ENCODE data around the gene KIRREL3. TPM values are rescaled to one million over a fixed set of nuclear protein-coding genes. Genes with fewer than 3 reads are reported as not detected.

KIRREL3 gene
- total and polyA plus RNA-seq, 9 of the 15 experiments (the other 6 are each of a cell fraction or from before 2014, with no cell fraction given) = 0.04 to 0.10 TPM; not detected in 7

GRCh38 chr11:126884594-126884993 is 116.0 kb downstream of the KIRREL3 start:
- FAIRE-seq = no peak
- H3K79me2 ChIP-seq (ENCODE audit: control insufficient read depth, insufficient read depth, low read length) = no peaks in the 10 kb centered on the region

GRCh38 chr11:126884192-126884591 is 116.4 kb downstream of the KIRREL3 start:
- Histone ChIP-seq H3K79me2 (ENCODE audit: control insufficient read depth, insufficient read depth, low read length) (no peaks in the 10 kb centered on the region), H3K36me3 (ENCODE audit: control insufficient read depth, insufficient read depth, low read length) (no peaks in the 10 kb centered on the region), H3K4me2 (ENCODE audit: insufficient read depth, low read length) (no peak overlapping the region), H3K9me3 (replicated peaks; ENCODE audit: control insufficient read depth, insufficient read depth, low read depth, low read length) (no peaks in the 10 kb centered on the region), H4K20me1 (replicated peaks; ENCODE audit: control insufficient read depth, insufficient read depth, low read length) (no peaks in the 10 kb centered on the region), H3K27ac (ENCODE audit: extremely low read depth, low read depth, low read length) (no peak overlapping the region), H3K9ac (ENCODE audit: insufficient read depth in 1 of 2, low read depth in 2 of 2, low read length in 2 of 2) (no peak overlapping the region), H3K27me3 (ENCODE audit: control insufficient read depth in 2 of 2, insufficient read depth in 2 of 2, low read length in 2 of 2) (no peaks in the 10 kb centered on the region), H3K4me1 (replicated peaks in 1 of 2; ENCODE audit: control insufficient read depth in 2 of 2, insufficient read depth in 2 of 2, low read length in 2 of 2) (no peaks in the 10 kb centered on the region), H3K4me3 (no peak overlapping the region), H2AFZ (ENCODE audit: low read depth, low read length) (no peak overlapping the region), H3K9me1 (ENCODE audit: control insufficient read depth, insufficient read depth, low read length) (no peaks in the 10 kb centered on the region)
- POLR2A ChIA-PET = no interaction called here
- in situ Hi-C loops (cut with MboI) (no loop called here), intact Hi-C loops (cut with micrococcal nuclease) (no loop called here)
- no peak for FAIRE-seq
- no TSS peak for BruUV-seq (replicated peaks)
- no peak for ATAC-seq
- CTCF ChIA-PET (ENCODE audit: low intra/inter-chr PET ratio) = no interaction called here
- WGBS (ENCODE audit: insufficient coverage, low coverage, missing lambda C conversion rate) = 3% methylated on average over 4 of the region's 4 CpGs
- DNase-seq (ENCODE audit: extremely low read depth in 1 of 4, low spot score in 3 of 4) = no peak
- TF ChIP-seq CC2D1A (IDR thresholded peaks at IDR 0.05) (no peak), ZNF232 (CRISPR knock-in tag; IDR thresholded peaks at IDR 0.05) (no peak), MTA1 (IDR thresholded peaks at IDR 0.05; ENCODE audit: borderline replicate concordance) (no peak), TCF15 (CRISPR knock-in tag; IDR thresholded peaks at IDR 0.05) (no peak), STAG1 (CRISPR knock-in tag; IDR thresholded peaks at IDR 0.05; ENCODE audit: borderline replicate concordance) (no peak), PBX2 (CRISPR knock-in tag; IDR thresholded peaks at IDR 0.05; ENCODE audit: low read depth) (no peak), PBX2 (tag; conservative IDR thresholded peaks at IDR 0.05; ENCODE audit: low read depth) (no peak), ARID3A (IDR thresholded peaks at IDR 0.05; ENCODE audit: borderline replicate concordance, low read depth, low read length) (no peak), HMGN3 (IDR thresholded peaks at IDR 0.05; ENCODE audit: borderline replicate concordance, extremely low read depth, insufficient read length, low read depth, low read length) (no peak)

More at GRCh38 chr11:126884594-126884993, 116.0 kb downstream of the KIRREL3 start:
- POLR2A ChIA-PET = no interaction called here
- Histone ChIP-seq H3K9me3 (replicated peaks; ENCODE audit: control insufficient read depth, insufficient read depth, low read depth, low read length) (no peaks in the 10 kb centered on the region), H3K9ac (ENCODE audit: insufficient read depth in 1 of 2, low read depth in 2 of 2, low read length in 2 of 2) (no peak overlapping the region), H3K4me1 (replicated peaks in 1 of 2; ENCODE audit: control insufficient read depth in 2 of 2, insufficient read depth in 2 of 2, low read length in 2 of 2) (no peaks in the 10 kb centered on the region), H3K27ac (ENCODE audit: extremely low read depth, low read depth, low read length) (no peak overlapping the region), H4K20me1 (replicated peaks; ENCODE audit: control insufficient read depth, insufficient read depth, low read length) (no peaks in the 10 kb centered on the region), H3K9me1 (ENCODE audit: control insufficient read depth, insufficient read depth, low read length) (no peaks in the 10 kb centered on the region), H2AFZ (ENCODE audit: low read depth, low read length) (no peak overlapping the region), H3K27me3 (ENCODE audit: control insufficient read depth in 2 of 2, insufficient read depth in 2 of 2, low read length in 2 of 2) (no peaks in the 10 kb centered on the region), H3K4me2 (ENCODE audit: insufficient read depth, low read length) (no peak overlapping the region), H3K4me3 (no peak overlapping the region), H3K36me3 (ENCODE audit: control insufficient read depth, insufficient read depth, low read length) (no peaks in the 10 kb centered on the region)
- no peak for DNase-seq (ENCODE audit: extremely low read depth in 1 of 4, low spot score in 3 of 4)
- ATAC-seq = no peak
- intact Hi-C loops (cut with micrococcal nuclease) (no loop called here), in situ Hi-C loops (cut with MboI) (no loop called here)
- 0% methylated on average over 5 of the region's 5 CpGs for WGBS (ENCODE audit: insufficient coverage, low coverage, missing lambda C conversion rate)
- no peak for TF ChIP-seq HNRNPH1 (optimal IDR thresholded peaks at IDR 0.05; ENCODE audit: low read depth, low read length)
- no peak for TF ChIP-seq RAD51 (IDR thresholded peaks at IDR 0.05; ENCODE audit: borderline replicate concordance, low read depth)
- no peak for TF ChIP-seq FOXJ2 (tag; IDR thresholded peaks at IDR 0.05)
- TF ChIP-seq CREBBP (IDR thresholded peaks at IDR 0.05; ENCODE audit: low read depth, low read length) = no peak
- TF ChIP-seq CBX1 (IDR thresholded peaks at IDR 0.05; ENCODE audit: low read depth) = no peak
- no peak for TF ChIP-seq MIER1 (IDR thresholded peaks at IDR 0.05; ENCODE audit: low read depth)
- TF ChIP-seq TAF1 (IDR thresholded peaks at IDR 0.05; ENCODE audit: control insufficient read depth, extremely low read depth, insufficient read depth, low read length, severe bottlenecking) = no peak
- no TSS peak for BruUV-seq (replicated peaks)
- CTCF ChIA-PET (ENCODE audit: low intra/inter-chr PET ratio) = no interaction called here

All from K562 (cell line).